Measurements from ENCODE around the gene SFMBT2.

The SFMBT2 gene

GRCh38 chr10:7425691-7426090 is 14.9 kb upstream of the SFMBT2 start:
- DNase-seq (ENCODE audit: low spot score): no peak

- no peak for DNase-seq (ENCODE audit: low spot score)
Observed at GRCh38 chr10:7424919-7425318, 14.1 kb upstream of the SFMBT2 start.

GRCh38 chr10:7424315-7424714 is 13.5 kb upstream of the SFMBT2 start:
- DNase-seq (ENCODE audit: low spot score): no peak

GRCh38 chr10:7423521-7423920 is 12.7 kb upstream of the SFMBT2 start:
- DNase-seq (ENCODE audit: low spot score): no peak

GRCh38 chr10:7421526-7421925 is 10.7 kb upstream of the SFMBT2 start:
- no peak for DNase-seq (ENCODE audit: low spot score)

GRCh38 chr10:7419998-7420397 is 9.2 kb upstream of the SFMBT2 start:
- DNase-seq (ENCODE audit: low spot score): no peak

- no peak for DNase-seq (ENCODE audit: low spot score)
Observed at GRCh38 chr10:7417807-7418206, 7.0 kb upstream of the SFMBT2 start.

- DNase-seq (ENCODE audit: low spot score): no peak
Observed at GRCh38 chr10:7417103-7417623, 6.3 kb upstream of the SFMBT2 start.

- no peak for DNase-seq (ENCODE audit: low spot score)
Observed at GRCh38 chr10:7414766-7415165, 3.9 kb upstream of the SFMBT2 start.

- DNase-seq (ENCODE audit: low spot score): no peak
Observed at GRCh38 chr10:7412928-7413282, 2.1 kb upstream of the SFMBT2 start.

- DNase-seq (ENCODE audit: low spot score): no peak
Observed at GRCh38 chr10:7412237-7412927, 1.5 kb upstream of the SFMBT2 start.

GRCh38 chr10:7411671-7412128 is 866 bp upstream of the SFMBT2 start:
- DNase-seq (ENCODE audit: low spot score): no peak

GRCh38 chr10:7410301-7410861 is 453 bp downstream of the SFMBT2 start:
- no peak for DNase-seq (ENCODE audit: low spot score)

GRCh38 chr10:7409732-7410168 is 1.1 kb downstream of the SFMBT2 start:
- no peak for DNase-seq (ENCODE audit: low spot score)

GRCh38 chr10:7409045-7409731 is 1.6 kb downstream of the SFMBT2 start:
- no peak for DNase-seq (ENCODE audit: low spot score)

- no peak for DNase-seq (ENCODE audit: low spot score)
Observed at GRCh38 chr10:7408291-7409044, 2.4 kb downstream of the SFMBT2 start.

- DNase-seq (ENCODE audit: low spot score): no peak
Observed at GRCh38 chr10:7407368-7408290, 3.2 kb downstream of the SFMBT2 start.

- DNase-seq (ENCODE audit: low spot score): no peak
Observed at GRCh38 chr10:7406712-7407333, 4.0 kb downstream of the SFMBT2 start.

- DNase-seq (ENCODE audit: low spot score): no peak
Observed at GRCh38 chr10:7405637-7406036, 5.2 kb downstream of the SFMBT2 start.

- DNase-seq (ENCODE audit: low spot score): no peak
Observed at GRCh38 chr10:7403620-7404019, 7.2 kb downstream of the SFMBT2 start.

GRCh38 chr10:7401782-7402181 is 9.1 kb downstream of the SFMBT2 start:
- DNase-seq (ENCODE audit: low spot score): no peak

Measured in putamen (tissue), 1 donor.